ENCODE results near the gene EYS.
"Not testable (repeated sequence)": the region's sequence is repeated elsewhere in the genome, so short reads cannot be mapped to it uniquely, and the experiment has no call there.

Gene EYS

DNA sequence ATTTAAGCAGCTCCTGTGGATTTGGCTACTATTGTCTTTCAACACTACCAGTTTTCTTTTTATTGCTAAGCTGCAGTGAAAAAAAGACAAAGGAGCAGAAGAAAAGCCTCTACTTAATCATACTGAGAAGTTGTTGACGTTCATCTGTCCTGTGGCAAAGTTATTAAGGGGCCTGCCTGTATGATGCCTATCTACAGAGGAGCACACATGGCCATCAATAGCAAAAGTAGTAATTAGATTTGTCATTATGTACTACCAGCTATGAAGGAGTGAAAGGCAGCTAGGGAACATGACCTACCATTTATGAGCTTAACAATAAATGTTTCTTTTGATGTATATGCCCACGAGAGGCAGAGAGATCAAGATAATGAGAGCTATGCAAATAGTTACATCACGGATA, 1450.5 kb downstream of the EYS start:
- in situ Hi-C loops (cut with MboI; ENCODE audit: low pct_unique_long_range_greater_than_20kb, low sequenced_read_pairs, unreplicated experiment), result no loop called here
- DNase-seq (ENCODE audit: low spot score), result no peak
- TF ChIP-seq, protein P1, sequence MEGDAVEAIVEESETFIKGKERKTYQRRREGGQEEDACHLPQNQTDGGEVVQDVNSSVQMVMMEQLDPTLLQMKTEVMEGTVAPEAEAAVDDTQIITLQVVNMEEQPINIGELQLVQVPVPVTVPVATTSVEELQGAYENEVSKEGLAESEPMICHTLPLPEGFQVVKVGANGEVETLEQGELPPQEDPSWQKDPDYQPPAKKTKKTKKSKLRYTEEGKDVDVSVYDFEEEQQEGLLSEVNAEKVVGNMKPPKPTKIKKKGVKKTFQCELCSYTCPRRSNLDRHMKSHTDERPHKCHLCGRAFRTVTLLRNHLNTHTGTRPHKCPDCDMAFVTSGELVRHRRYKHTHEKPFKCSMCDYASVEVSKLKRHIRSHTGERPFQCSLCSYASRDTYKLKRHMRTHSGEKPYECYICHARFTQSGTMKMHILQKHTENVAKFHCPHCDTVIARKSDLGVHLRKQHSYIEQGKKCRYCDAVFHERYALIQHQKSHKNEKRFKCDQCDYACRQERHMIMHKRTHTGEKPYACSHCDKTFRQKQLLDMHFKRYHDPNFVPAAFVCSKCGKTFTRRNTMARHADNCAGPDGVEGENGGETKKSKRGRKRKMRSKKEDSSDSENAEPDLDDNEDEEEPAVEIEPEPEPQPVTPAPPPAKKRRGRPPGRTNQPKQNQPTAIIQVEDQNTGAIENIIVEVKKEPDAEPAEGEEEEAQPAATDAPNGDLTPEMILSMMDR (IDR thresholded peaks at IDR 0.05; ENCODE audit: extremely low read depth, insufficient read depth, missing control alignments), result no peak

DNA sequence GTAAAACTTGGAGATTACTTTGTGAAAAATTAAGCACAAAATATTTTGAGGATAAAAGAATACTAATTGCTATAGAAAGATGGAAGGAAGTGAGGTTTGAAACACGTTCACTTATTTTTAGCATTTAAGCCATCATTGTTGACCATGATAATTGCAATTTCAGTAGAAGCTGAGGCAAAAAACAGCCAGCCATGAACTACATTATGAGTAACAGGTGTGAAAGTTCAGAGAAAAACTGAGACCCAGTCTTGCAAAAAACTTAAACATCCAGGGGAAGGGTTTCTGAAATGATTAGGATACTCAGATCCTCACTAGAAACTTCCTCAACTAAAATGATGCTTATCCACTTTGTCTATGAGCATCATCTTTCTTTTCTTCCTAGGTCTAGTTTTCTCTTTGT, 1452.0 kb downstream of the EYS start:
- in situ Hi-C loops (cut with MboI; ENCODE audit: low pct_unique_long_range_greater_than_20kb, low sequenced_read_pairs, unreplicated experiment), result no loop called here
- TF ChIP-seq, protein P1 (IDR thresholded peaks at IDR 0.05; ENCODE audit: extremely low read depth, insufficient read depth, missing control alignments), result no peak

DNA sequence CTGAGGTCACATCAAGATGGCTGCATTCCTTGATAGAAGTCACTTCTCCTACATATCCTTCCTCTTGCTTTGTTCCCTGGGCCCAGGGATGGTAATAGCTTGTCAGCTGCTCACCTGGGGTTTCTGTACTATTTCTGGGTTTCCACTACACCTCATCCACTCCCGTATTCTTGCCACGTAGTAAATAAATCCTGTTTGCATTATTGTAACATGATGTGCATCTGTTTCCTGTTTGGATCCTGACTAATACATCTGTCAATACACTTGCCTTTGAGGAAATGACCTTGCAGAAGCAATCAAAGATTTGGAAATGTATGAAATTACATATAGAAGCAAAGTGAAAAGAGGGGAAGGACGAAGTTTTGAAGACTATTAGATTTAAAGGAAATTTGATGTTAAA, 1452.5 kb downstream of the EYS start:
- TF ChIP-seq, protein P1 (IDR thresholded peaks at IDR 0.05; ENCODE audit: extremely low read depth, insufficient read depth, missing control alignments), result no peak
- in situ Hi-C loops (cut with MboI; ENCODE audit: low pct_unique_long_range_greater_than_20kb, low sequenced_read_pairs, unreplicated experiment), result no loop called here
- no peak for DNase-seq (ENCODE audit: low spot score)

More for the DNA sequence above, 1452.0 kb downstream of the EYS start:
- no peak for DNase-seq (ENCODE audit: low spot score)

DNA sequence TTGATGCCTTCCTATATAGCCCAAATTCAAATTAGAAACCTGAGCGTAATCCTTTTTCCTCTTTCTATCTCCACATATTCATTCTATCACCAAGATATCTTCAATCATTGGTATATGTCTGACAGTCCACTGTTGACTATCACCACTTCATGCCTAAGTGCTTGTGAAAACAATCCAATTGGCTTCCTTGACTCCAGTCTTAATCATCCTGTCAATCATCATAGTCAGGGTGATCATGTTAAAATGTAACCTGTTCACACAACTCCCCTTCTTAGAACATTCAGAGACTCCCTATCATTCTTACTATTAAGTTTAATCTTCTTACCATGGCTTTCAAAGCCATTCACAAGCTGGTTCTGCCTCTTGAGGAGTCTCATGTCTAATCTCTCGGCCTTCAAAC, 1454.8 kb downstream of the EYS start:
- TF ChIP-seq, protein P1 (IDR thresholded peaks at IDR 0.05; ENCODE audit: extremely low read depth, insufficient read depth, missing control alignments), result no peak
- in situ Hi-C loops (cut with MboI; ENCODE audit: low pct_unique_long_range_greater_than_20kb, low sequenced_read_pairs, unreplicated experiment), result no loop called here
- no peak for DNase-seq (ENCODE audit: low spot score)

DNA sequence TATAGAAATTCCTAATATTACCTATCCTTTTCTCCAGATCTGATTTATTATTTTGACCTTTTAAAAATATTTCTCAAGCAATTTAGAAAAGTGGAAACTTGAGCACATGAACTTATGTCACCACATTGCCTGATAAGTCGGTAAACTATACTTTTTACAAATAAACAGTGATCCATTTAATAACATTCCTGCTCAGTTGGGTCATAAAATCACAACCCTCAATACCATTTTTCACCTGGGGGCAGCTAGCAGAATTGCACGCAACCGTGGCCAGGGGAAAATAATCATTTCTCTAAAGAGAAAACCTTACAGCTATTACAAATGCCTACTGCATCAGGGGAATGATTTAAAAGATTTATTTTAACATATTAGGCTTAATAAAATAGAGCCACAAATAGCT, 1456.9 kb downstream of the EYS start:
- TF ChIP-seq, protein P1 (IDR thresholded peaks at IDR 0.05; ENCODE audit: extremely low read depth, insufficient read depth, missing control alignments), result no peak
- no peak for DNase-seq (ENCODE audit: low spot score)
- in situ Hi-C loops (cut with MboI; ENCODE audit: low pct_unique_long_range_greater_than_20kb, low sequenced_read_pairs, unreplicated experiment), result no loop called here

DNA sequence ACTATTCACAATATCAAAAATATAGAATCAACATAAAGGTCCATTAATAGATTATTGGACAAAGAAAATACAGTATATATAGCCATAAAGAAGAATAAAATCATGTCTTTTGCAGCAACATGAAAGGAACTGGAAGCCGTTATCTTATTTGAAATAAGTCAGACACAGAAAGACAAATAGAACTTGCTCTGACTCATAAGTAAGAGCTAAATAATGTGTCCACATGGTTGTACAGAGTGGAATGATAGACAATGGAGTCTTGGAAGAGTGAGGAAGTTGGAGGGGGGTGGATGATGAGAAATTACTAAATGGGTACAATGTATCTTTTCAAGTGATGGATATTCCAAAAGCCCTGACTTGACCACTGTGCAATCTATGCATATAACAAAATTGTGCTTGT, 1457.9 kb downstream of the EYS start:
- no peak for DNase-seq (ENCODE audit: low spot score)
- in situ Hi-C loops (cut with MboI; ENCODE audit: low pct_unique_long_range_greater_than_20kb, low sequenced_read_pairs, unreplicated experiment), result no loop called here
- TF ChIP-seq, protein P1 (IDR thresholded peaks at IDR 0.05; ENCODE audit: extremely low read depth, insufficient read depth, missing control alignments), result no peak

DNA sequence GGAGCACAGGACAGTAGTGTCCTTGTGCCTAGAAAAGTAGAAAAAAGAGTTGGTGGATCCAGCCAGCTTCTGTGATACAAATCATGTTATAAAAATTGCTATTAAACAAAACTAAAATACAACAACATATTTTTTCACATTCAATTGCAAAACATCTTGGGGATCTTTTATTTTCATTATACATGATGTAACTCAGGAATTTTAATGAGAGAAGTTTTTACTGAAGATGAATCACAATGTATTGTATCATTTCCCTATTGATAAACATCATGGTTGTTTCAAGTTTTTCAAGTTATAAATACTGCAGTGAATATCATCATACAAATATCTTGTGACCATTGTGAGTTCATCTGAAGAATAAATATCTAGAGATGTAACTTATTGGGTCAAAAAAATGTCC, 1463.4 kb downstream of the EYS start:
- DNase-seq (ENCODE audit: low spot score), result no peak

DNA sequence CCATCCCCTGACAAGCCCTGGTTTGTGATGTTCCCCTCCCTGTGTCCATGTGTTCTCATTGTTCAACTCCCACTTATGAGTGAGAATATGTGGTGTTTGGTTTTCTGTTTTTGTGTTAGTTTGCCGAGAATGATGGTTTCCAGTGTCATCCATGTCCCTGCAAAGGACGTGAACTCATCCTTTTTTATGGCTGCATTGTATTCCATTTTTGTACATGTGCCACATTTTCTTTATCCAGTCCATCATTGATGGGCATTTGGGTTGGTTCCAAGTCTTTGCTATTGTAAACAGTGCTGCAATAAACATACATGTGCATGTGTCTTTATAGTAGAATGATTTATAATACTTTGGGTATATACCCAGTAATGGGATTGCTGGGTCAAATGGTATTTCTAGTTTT, 1468.1 kb downstream of the EYS start:
- in situ Hi-C loops (cut with MboI; ENCODE audit: low pct_unique_long_range_greater_than_20kb, low sequenced_read_pairs, unreplicated experiment); DNase-seq (ENCODE audit: low spot score): not testable (repeated sequence)

More for the DNA sequence above, 1463.4 kb downstream of the EYS start:
- TF ChIP-seq, protein P1 (IDR thresholded peaks at IDR 0.05; ENCODE audit: extremely low read depth, insufficient read depth, missing control alignments), result no peak
- in situ Hi-C loops (cut with MboI; ENCODE audit: low pct_unique_long_range_greater_than_20kb, low sequenced_read_pairs, unreplicated experiment), result no loop called here
